ENCODE data around the gene KDM4C. TPM values are rescaled to one million over a fixed set of nuclear protein-coding genes. Genes with fewer than 3 reads are reported as not detected.
A peak's percentile ranks its signal among the peaks of the same experiment; 100 is the strongest.
"Not testable (repeated sequence)": the region's sequence is repeated elsewhere in the genome, so short reads cannot be mapped to it uniquely, and the experiment has no call there.

KDM4C gene
- total RNA-seq, 1 donor from 2014 or later = 26.6 TPM

GRCh38 chr9:6735422-6735821 lies 22.4 kb upstream of the KDM4C start:
- TF ChIP-seq, protein P1, sequence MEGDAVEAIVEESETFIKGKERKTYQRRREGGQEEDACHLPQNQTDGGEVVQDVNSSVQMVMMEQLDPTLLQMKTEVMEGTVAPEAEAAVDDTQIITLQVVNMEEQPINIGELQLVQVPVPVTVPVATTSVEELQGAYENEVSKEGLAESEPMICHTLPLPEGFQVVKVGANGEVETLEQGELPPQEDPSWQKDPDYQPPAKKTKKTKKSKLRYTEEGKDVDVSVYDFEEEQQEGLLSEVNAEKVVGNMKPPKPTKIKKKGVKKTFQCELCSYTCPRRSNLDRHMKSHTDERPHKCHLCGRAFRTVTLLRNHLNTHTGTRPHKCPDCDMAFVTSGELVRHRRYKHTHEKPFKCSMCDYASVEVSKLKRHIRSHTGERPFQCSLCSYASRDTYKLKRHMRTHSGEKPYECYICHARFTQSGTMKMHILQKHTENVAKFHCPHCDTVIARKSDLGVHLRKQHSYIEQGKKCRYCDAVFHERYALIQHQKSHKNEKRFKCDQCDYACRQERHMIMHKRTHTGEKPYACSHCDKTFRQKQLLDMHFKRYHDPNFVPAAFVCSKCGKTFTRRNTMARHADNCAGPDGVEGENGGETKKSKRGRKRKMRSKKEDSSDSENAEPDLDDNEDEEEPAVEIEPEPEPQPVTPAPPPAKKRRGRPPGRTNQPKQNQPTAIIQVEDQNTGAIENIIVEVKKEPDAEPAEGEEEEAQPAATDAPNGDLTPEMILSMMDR (IDR thresholded peaks at IDR 0.05; ENCODE audit: unreplicated experiment) = no peak
- DNase-seq (ENCODE audit: low spot score, unreplicated experiment) = no peak
- Mint-ChIP-seq H3K27me3 (no peaks in the 10 kb centered on the region), H3K4me1 (ENCODE audit: low read depth) (no peaks in the 10 kb centered on the region), H3K36me3 (ENCODE audit: insufficient read depth) (no peaks in the 10 kb centered on the region), H3K4me3 (ENCODE audit: low read depth) (no peak overlapping the region), H3K9me3 (ENCODE audit: low read depth) (peaks cover 4% of the 10 kb centered on the region), H3K27ac (no peak overlapping the region)

DNA sequence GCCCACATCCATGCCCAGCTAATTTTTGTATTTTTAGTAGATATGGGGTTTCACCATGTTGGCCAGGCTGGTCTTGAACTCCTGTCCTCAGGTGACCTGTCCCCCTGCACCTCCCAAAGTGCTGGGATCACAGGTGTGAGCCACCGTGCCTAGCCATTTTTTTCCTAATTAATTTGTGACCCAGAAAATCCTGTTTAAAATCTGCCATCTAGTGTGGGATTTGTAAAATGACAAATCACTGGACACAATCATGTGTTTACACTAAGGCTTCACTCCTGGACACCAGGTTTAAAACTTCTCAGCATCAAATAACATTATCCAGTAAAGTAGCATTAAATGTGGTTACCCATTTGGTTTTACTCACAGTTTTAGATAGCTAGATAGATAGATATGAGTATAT lies 18.6 kb upstream of the KDM4C start:
- H3K9me3 Mint-ChIP-seq (ENCODE audit: low read depth) = peaks cover 4% of the 10 kb centered on the region
- H3K27me3 Mint-ChIP-seq = no peaks in the 10 kb centered on the region
- H3K4me3 Mint-ChIP-seq (ENCODE audit: low read depth) = no peak overlapping the region
- no peaks in the 10 kb centered on the region for H3K4me1 Mint-ChIP-seq (ENCODE audit: low read depth)
- H3K36me3 Mint-ChIP-seq (ENCODE audit: insufficient read depth) = no peaks in the 10 kb centered on the region
- TF ChIP-seq, protein P1 (IDR thresholded peaks at IDR 0.05; ENCODE audit: unreplicated experiment) = peak; percentile 21
- H3K27ac Mint-ChIP-seq = no peak overlapping the region
- DNase-seq (ENCODE audit: low spot score, unreplicated experiment) = no peak

DNA sequence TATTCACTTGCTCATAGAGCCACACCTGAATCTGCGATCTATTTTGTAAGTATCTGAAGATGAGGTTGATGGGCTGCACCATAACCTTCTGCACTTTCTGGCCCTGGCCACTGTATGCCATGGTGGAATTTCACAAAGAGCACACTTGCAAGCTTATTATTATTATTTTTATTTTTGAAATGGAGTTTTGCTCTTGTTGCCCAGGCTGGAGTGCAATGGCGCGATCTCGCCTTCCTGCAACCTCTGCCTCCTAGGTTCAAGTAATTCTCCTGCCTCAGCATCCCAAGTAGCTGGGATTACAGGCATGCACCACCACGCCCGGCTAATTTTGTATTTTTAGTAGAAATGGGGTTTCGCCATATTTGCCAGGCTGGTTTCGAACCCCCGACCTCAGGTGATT lies 8.9 kb upstream of the KDM4C start:
- H3K27me3 Mint-ChIP-seq; DNase-seq (ENCODE audit: low spot score, unreplicated experiment); H3K27ac Mint-ChIP-seq; H3K9me3 Mint-ChIP-seq (ENCODE audit: low read depth); H3K4me3 Mint-ChIP-seq (ENCODE audit: low read depth); H3K4me1 Mint-ChIP-seq (ENCODE audit: low read depth); H3K36me3 Mint-ChIP-seq (ENCODE audit: insufficient read depth): not testable (repeated sequence)

GRCh38 chr9:6754861-6755260 lies 2.9 kb upstream of the KDM4C start:
- H3K9me3 Mint-ChIP-seq (ENCODE audit: low read depth); H3K27me3 Mint-ChIP-seq; H3K27ac Mint-ChIP-seq; DNase-seq (ENCODE audit: low spot score, unreplicated experiment); H3K36me3 Mint-ChIP-seq (ENCODE audit: insufficient read depth); H3K4me1 Mint-ChIP-seq (ENCODE audit: low read depth); H3K4me3 Mint-ChIP-seq (ENCODE audit: low read depth): not testable (repeated sequence)

DNA sequence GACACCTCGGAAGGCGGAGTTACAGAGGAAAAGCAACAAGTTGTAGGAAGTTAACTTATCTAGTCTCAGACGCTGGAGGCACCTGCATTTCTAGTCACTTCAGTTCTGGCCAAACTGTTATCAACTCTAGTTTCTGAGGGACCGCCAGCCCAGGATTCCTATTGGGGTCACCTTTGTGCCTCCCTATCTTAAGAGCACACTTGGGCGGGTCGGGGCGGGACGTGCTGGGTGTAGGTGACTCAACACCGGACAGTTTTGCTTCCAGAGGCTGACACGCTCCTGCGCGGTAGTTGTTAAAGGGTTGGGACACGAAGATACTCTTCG lies 679 bp upstream of the KDM4C start:
- Mint-ChIP-seq H3K4me1 (ENCODE audit: low read depth) (peaks cover 9% of the 10 kb centered on the region), H3K36me3 (ENCODE audit: insufficient read depth) (no peaks in the 10 kb centered on the region), H3K4me3 (ENCODE audit: low read depth) (peak overlapping the region; percentile 97), H3K27ac (peak overlapping the region; percentile 100), H3K9me3 (ENCODE audit: low read depth) (no peaks in the 10 kb centered on the region), H3K27me3 (no peaks in the 10 kb centered on the region)
- TF ChIP-seq, protein P1 (IDR thresholded peaks at IDR 0.05; ENCODE audit: unreplicated experiment) = no peak
- no peak for DNase-seq (ENCODE audit: low spot score, unreplicated experiment)

DNA sequence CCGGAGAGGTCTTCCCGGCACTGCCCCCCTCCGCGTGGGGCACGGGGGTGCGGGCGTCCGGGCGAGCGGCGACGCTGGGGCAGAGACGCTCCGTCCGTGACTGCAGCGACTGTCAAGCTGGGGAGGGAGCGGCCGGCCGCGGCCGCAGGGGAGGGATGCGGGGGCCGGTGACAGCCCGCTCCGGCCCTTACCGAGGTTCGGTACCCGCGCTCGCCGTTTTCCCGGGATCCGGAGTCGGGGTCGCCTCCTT lies 400 bp downstream of the KDM4C start:
- TF ChIP-seq, protein P1 (IDR thresholded peaks at IDR 0.05; ENCODE audit: unreplicated experiment) = no peak
- Mint-ChIP-seq H3K27ac (peak overlapping the region; percentile 93), H3K4me3 (ENCODE audit: low read depth) (peak overlapping the region; percentile 97), H3K4me1 (ENCODE audit: low read depth) (peaks cover 9% of the 10 kb centered on the region), H3K9me3 (ENCODE audit: low read depth) (peaks cover 2% of the 10 kb centered on the region), H3K36me3 (ENCODE audit: insufficient read depth) (no peaks in the 10 kb centered on the region), H3K27me3 (no peaks in the 10 kb centered on the region)
- DNase-seq (ENCODE audit: low spot score, unreplicated experiment) = no peak
